OCI-LY1 (cell line): ENCODE data around the gene TFPI.

Experiments used
- H2AFZ ChIP-seq: fragments of 200-600 bp; sonication (generic), shearing (Covaris generic); 2 replicates; pipeline ENCODE4 v1.6.0; 2014; ENCODE audit warnings: antibody characterized with exemption, mild to moderate bottlenecking, low read length
- H3F3A ChIP-seq: fragments of 200-600 bp; sonication (generic), shearing (Covaris generic); 2 replicates; pipeline ENCODE4 v1.6.0; 2014; ENCODE audit warnings: mild to moderate bottlenecking, antibody characterized with exemption, low read length, moderate library complexity; ENCODE audit not compliant: insufficient read depth
- H3K27ac ChIP-seq: fragments of 200-600 bp; sonication (generic); 2 replicates; pipeline ENCODE4 v1.5.1; 2014; ENCODE audit warnings: low read length, mixed run types, mild to moderate bottlenecking, low read depth; ENCODE audit not compliant: poor library complexity, severe bottlenecking
- H3K27me3 ChIP-seq: fragments of 200-600 bp; sonication (generic); 2 replicates; pipeline ENCODE4 v1.6.0; 2014; ENCODE audit warnings: antibody characterized with exemption, mild to moderate bottlenecking, low read length, moderate library complexity; ENCODE audit not compliant: insufficient read depth
- H3K36me3 ChIP-seq: fragments of 200-600 bp; sonication (generic); 2 replicates; pipeline ENCODE4 v1.6.1; 2014; ENCODE audit warnings: mild to moderate bottlenecking, antibody characterized with exemption, low read length, moderate library complexity, mixed read lengths; ENCODE audit not compliant: insufficient read depth
- H3K4me1 ChIP-seq: fragments of 200-600 bp; sonication (generic); 2 replicates; pipeline ENCODE4 v1.5.1; 2014; ENCODE audit warnings: mild to moderate bottlenecking, low read length, moderate library complexity; ENCODE audit not compliant: insufficient read depth, severe bottlenecking
- H3K4me2 ChIP-seq: fragments of 200-600 bp; sonication (generic), shearing (Covaris generic); 2 replicates; pipeline ENCODE4 v1.6.1; 2014; ENCODE audit warnings: low read length
- H3K4me3 ChIP-seq: fragments of 200-600 bp; sonication (generic); 2 replicates; pipeline ENCODE4 v1.5.1; 2014; ENCODE audit warnings: low read length, low read depth, mild to moderate bottlenecking, mixed read lengths; ENCODE audit not compliant: poor library complexity, severe bottlenecking
- H3K79me2 ChIP-seq: fragments of 200-600 bp; shearing (Covaris generic); 2 replicates; pipeline ENCODE4 v1.6.1; 2016; ENCODE audit warnings: mixed run types, low read length, mixed read lengths; ENCODE audit not compliant: insufficient read depth
- H3K9ac ChIP-seq: fragments of 200-600 bp; sonication (generic), shearing (Covaris generic); 2 replicates; pipeline ENCODE4 v1.6.1; 2014; ENCODE audit warnings: mild to moderate bottlenecking, low read length, mixed read lengths
- H3K9me2 ChIP-seq: fragments of 200-600 bp; sonication (generic), shearing (Covaris generic); 2 replicates; pipeline ENCODE4 v1.6.1; 2014; ENCODE audit warnings: low read depth, mild to moderate bottlenecking, low read length, mixed read lengths
- H3K9me3 ChIP-seq: fragments of 200-600 bp; shearing (Covaris generic); 2 replicates; pipeline ENCODE4 v1.6.1; 2014; ENCODE audit warnings: low read length, mixed read lengths
- H4K20me1 ChIP-seq: fragments of 200-600 bp; sonication (generic), shearing (Covaris generic); 2 replicates; pipeline ENCODE4 v1.6.0; 2016; ENCODE audit warnings: mild to moderate bottlenecking, low read length; ENCODE audit not compliant: insufficient read depth
- EZH2 ChIP-seq: fragments of 200-600 bp; sonication (generic), shearing (Covaris generic); IDR thresholded peaks from 2 replicates; pipeline ENCODE4 v1.8.0; 2017; ENCODE audit warnings: borderline replicate concordance, mixed run types, mild to moderate bottlenecking, antibody characterized with exemption, low read length, moderate library complexity, mixed read lengths
- TF ChIP-seq, protein P1 (sequence below): fragments of 200-600 bp; sonication (generic), shearing (Covaris generic); IDR thresholded peaks from 2 replicates; pipeline ENCODE4 v1.5.1; 2017; ENCODE audit warnings: mild to moderate bottlenecking, antibody characterized with exemption, low read length, moderate library complexity, mixed read lengths

The TFPI gene

DNA sequence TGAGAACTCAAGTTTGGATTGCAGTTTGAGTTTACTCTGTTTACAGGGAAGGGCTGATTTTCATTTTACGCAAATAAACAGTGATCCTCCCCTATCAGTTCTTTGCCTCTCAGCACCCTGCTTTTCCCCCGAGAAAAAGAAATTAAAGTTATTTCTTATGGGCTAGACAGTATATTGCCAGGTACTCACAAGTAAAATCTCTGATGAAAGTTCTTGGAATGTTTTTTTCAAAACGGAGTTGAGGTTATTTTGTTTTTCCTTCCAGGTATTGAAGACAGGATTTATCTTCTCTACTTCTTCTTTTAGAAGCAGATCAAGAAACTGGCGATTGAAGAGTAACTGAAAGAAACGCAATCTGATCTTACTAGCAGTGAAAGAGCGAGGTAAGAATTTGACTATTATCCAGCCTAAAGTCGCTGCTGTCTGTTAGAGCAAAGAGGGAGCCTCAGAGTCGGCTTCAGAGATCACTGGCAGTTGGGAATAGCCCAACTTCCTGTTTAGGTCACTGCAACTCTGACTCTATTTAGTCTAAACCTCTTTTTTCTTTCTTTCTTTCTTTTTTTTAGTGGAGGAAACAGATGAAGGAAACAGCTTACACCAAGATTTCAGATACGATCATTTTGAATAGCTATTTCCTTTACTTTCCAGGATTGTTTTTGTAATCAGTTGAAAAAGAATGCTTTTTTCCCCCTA is at the start of gene TFPI:
TFPI (minus strand) TSS at position 425 of the 693 bp plus-strand sequence. CDS start 50,667 bp downstream, outside the sequence.
- no peak for TF ChIP-seq EZH2
- TF ChIP-seq, protein P1, sequence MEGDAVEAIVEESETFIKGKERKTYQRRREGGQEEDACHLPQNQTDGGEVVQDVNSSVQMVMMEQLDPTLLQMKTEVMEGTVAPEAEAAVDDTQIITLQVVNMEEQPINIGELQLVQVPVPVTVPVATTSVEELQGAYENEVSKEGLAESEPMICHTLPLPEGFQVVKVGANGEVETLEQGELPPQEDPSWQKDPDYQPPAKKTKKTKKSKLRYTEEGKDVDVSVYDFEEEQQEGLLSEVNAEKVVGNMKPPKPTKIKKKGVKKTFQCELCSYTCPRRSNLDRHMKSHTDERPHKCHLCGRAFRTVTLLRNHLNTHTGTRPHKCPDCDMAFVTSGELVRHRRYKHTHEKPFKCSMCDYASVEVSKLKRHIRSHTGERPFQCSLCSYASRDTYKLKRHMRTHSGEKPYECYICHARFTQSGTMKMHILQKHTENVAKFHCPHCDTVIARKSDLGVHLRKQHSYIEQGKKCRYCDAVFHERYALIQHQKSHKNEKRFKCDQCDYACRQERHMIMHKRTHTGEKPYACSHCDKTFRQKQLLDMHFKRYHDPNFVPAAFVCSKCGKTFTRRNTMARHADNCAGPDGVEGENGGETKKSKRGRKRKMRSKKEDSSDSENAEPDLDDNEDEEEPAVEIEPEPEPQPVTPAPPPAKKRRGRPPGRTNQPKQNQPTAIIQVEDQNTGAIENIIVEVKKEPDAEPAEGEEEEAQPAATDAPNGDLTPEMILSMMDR: no peak
- no peaks in the 10 kb centered on the region for H3F3A ChIP-seq
- no peaks in the 10 kb centered on the region for H3K4me1 ChIP-seq
- no peak within 1 kb of the TSS for H3K4me3 ChIP-seq
- no peak within 1 kb of the TSS for H3K9ac ChIP-seq
- H3K9me2 ChIP-seq: no peaks in the 10 kb centered on the region
- no peaks in the 10 kb centered on the region for H3K27me3 ChIP-seq
- H3K4me2 ChIP-seq: no peak within 1 kb of the TSS
- H2AFZ ChIP-seq: no peak within 1 kb of the TSS
- no peaks in the 10 kb centered on the region for H3K36me3 ChIP-seq
- H3K27ac ChIP-seq: no peak within 1 kb of the TSS
- no peaks in the 10 kb centered on the region for H4K20me1 ChIP-seq
- H3K9me3 ChIP-seq: no peaks in the 10 kb centered on the region
- no peaks in the 10 kb centered on the region for H3K79me2 ChIP-seq

DNA sequence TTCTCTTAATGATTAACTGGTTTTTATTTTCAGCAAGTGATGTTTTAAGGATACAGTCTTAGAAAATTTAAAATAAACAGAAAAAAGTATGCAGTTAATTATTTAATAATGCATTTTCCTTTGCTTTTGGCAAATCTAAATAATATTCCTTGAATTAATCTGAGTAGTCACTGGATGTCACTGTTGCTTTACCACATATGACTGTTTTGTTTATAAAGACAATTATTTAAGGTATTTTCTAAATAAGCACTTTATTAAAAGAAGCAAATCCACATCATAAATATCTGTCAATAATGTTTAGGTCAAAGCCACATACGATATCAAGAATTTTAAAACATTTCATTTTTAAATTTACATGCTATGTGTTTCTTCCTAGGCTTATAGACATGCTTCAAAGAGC is 40.6 kb upstream of the TFPI start:
- H3K4me2 ChIP-seq: no peak overlapping the region
- no peaks in the 10 kb centered on the region for H3F3A ChIP-seq
- H3K36me3 ChIP-seq: no peaks in the 10 kb centered on the region
- H3K9ac ChIP-seq: no peak overlapping the region
- H2AFZ ChIP-seq: no peak overlapping the region
- H3K4me3 ChIP-seq: no peak overlapping the region
- H3K27me3 ChIP-seq: no peaks in the 10 kb centered on the region
- no peaks in the 10 kb centered on the region for H3K4me1 ChIP-seq
- no peaks in the 10 kb centered on the region for H3K9me2 ChIP-seq
- TF ChIP-seq EZH2: no peak
- TF ChIP-seq, protein P1: no peak
- H4K20me1 ChIP-seq: no peaks in the 10 kb centered on the region
- H3K79me2 ChIP-seq: no peaks in the 10 kb centered on the region
- no peaks in the 10 kb centered on the region for H3K9me3 ChIP-seq
- no peak overlapping the region for H3K27ac ChIP-seq

DNA sequence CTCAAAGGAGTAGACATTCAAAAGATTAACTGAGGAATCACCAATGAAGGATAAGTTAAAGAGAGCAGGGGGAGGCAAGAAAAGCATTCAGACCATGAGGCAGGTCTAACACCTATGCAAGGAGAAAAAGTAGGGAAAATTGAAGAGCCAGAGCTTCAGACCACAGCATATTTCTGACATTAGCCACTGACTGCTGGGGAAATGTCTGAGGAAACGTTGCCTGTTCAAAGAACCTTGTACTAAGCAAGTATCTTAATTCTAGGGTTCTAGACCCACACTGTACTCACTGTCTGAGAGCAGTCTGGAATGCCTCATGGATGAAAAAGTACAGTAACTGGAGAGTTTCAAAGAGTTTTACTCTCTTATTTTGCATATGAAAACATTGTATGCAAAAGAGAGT is 39.5 kb upstream of the TFPI start:
- Histone ChIP-seq H3K9me2 (no peaks in the 10 kb centered on the region), H4K20me1 (no peaks in the 10 kb centered on the region), H3K27me3 (no peaks in the 10 kb centered on the region), H3K9me3 (no peaks in the 10 kb centered on the region), H3K27ac (no peak overlapping the region), H3K36me3 (no peaks in the 10 kb centered on the region), H2AFZ (no peak overlapping the region), H3K79me2 (no peaks in the 10 kb centered on the region), H3K9ac (no peak overlapping the region), H3K4me1 (no peaks in the 10 kb centered on the region), H3F3A (no peaks in the 10 kb centered on the region), H3K4me3 (no peak overlapping the region), H3K4me2 (no peak overlapping the region)
- TF ChIP-seq, protein P1: no peak
- no peak for TF ChIP-seq EZH2
